IPS-15b (cell line): ENCODE measurements around the gene CHPF.

Experiments used
- H3K27me3 ChIP-seq: one replicate; pipeline ENCODE4 v1.6.1; 2013; ENCODE audit warnings: low read length; ENCODE audit not compliant: control insufficient read depth, insufficient read depth
- H3K36me3 ChIP-seq: one replicate; pipeline ENCODE4 v1.6.1; 2013; ENCODE audit warnings: low read length; ENCODE audit not compliant: control insufficient read depth, insufficient read depth
- H3K4me1 ChIP-seq: one replicate; pipeline ENCODE4 v1.6.1; 2013; ENCODE audit warnings: mild to moderate bottlenecking, low read length; ENCODE audit not compliant: control insufficient read depth, insufficient read depth
- H3K4me3 ChIP-seq: one replicate; pipeline ENCODE4 v1.5.1; 2013; ENCODE audit warnings: low read depth, low read length
- H3K9ac ChIP-seq: one replicate; pipeline ENCODE4 v1.6.1; 2013; ENCODE audit warnings: low read depth, mild to moderate bottlenecking, low read length
- H3K9me3 ChIP-seq: one replicate; pipeline ENCODE4 v1.6.1; 2013; ENCODE audit warnings: mild to moderate bottlenecking, low read length; ENCODE audit not compliant: control insufficient read depth, insufficient read depth

CHPF gene

GRCh38 chr2:219572237-219573001, 28.8 kb upstream of the CHPF start, which contains the start of gene INHA:
INHA (plus strand) TSS chr2:219572310; CDS start chr2:219572375, 65 bp downstream.
- Histone ChIP-seq H3K9ac (no peak within 1 kb of the TSS), H3K4me3 (peak within 1 kb of the TSS; percentile 35)

GRCh38 chr2:219571311-219572236, 28.0 kb upstream of the CHPF start, which contains the start of gene OBSL1:
OBSL1 (minus strand) TSS chr2:219571539; CDS start chr2:219571232, 307 bp downstream.
- Histone ChIP-seq H3K4me1 (peaks cover 16% of the 10 kb centered on the region), H3K36me3 (peaks cover 8% of the 10 kb centered on the region), H3K9me3 (no peaks in the 10 kb centered on the region), H3K9ac (peak within 1 kb of the TSS; percentile 60), H3K4me3 (peak within 1 kb of the TSS; percentile 49), H3K27me3 (peaks cover 27% of the 10 kb centered on the region)

More at GRCh38 chr2:219572237-219573001, 28.8 kb upstream of the CHPF start, which contains the start of gene INHA:
- peaks cover 23% of the 10 kb centered on the region for H3K4me1 ChIP-seq
- H3K27me3 ChIP-seq: peaks cover 30% of the 10 kb centered on the region
- no peaks in the 10 kb centered on the region for H3K9me3 ChIP-seq
- peaks cover 2% of the 10 kb centered on the region for H3K36me3 ChIP-seq

GRCh38 chr2:219570924-219571310, 27.3 kb upstream of the CHPF start:
- H3K4me1 ChIP-seq: peaks cover 15% of the 10 kb centered on the region
- H3K36me3 ChIP-seq: peaks cover 11% of the 10 kb centered on the region
- H3K9me3 ChIP-seq: no peaks in the 10 kb centered on the region
- peak overlapping the region; percentile 60 for H3K9ac ChIP-seq
- peak overlapping the region; percentile 49 for H3K4me3 ChIP-seq
- H3K27me3 ChIP-seq: peaks cover 23% of the 10 kb centered on the region

DNA sequence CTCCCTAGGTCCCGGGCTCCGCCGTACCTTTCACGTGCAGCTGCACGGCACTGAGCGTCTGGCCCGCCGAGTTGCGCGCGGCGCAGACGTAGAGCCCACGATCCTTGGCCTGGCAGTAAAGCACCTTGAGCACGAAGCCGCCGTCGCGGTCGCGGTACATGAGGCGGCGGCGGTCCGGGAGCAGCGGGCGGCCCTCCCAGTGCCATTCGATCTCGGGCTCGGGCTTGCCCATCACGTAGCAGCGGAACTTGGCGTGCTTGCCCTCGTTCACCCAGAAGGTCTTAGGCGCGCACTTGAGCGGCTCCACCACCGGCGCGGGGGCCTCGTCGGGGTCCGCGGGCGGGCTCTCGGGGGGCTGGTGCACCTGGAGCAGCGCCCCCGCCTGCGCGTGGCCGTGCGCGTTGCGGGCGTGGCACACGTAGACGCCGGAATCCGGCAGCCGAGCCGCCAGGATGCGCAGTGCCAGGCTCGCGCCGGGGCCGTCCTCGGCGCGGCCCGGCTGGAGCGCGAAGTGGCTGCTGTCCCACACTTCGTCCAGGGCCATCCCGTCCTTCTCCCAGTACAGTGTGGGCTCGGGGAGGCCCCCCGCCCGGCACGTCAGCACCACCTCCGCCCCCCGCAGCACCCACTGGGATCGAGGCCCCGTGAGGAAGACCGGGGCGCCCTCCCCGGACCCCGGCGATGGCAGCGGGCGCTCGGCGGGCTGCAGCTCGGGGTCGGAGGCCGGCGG, 26.8 kb upstream of the CHPF start:
- Histone ChIP-seq H3K27me3 (peaks cover 18% of the 10 kb centered on the region), H3K9ac (peak overlapping the region; percentile 60), H3K9me3 (no peaks in the 10 kb centered on the region), H3K36me3 (peaks cover 11% of the 10 kb centered on the region), H3K4me1 (peaks cover 18% of the 10 kb centered on the region), H3K4me3 (peak overlapping the region; percentile 49)

- Histone ChIP-seq H3K9ac (no peak overlapping the region), H3K36me3 (peaks cover 11% of the 10 kb centered on the region), H3K4me1 (peaks cover 22% of the 10 kb centered on the region), H3K27me3 (peaks cover 16% of the 10 kb centered on the region), H3K9me3 (no peaks in the 10 kb centered on the region), H3K4me3 (peak overlapping the region; percentile 49)
These were observed 26.0 kb upstream of the CHPF start for GRCh38 chr2:219569635-219570034.

- Histone ChIP-seq H3K9ac (no peak overlapping the region), H3K4me3 (no peak overlapping the region), H3K36me3 (peaks cover 11% of the 10 kb centered on the region), H3K27me3 (peaks cover 16% of the 10 kb centered on the region), H3K4me1 (peaks cover 22% of the 10 kb centered on the region), H3K9me3 (no peaks in the 10 kb centered on the region)
These were observed 25.4 kb upstream of the CHPF start for GRCh38 chr2:219569041-219569440.

- no peak overlapping the region for H3K9ac ChIP-seq
- peaks cover 14% of the 10 kb centered on the region for H3K27me3 ChIP-seq
- H3K4me3 ChIP-seq: no peak overlapping the region
- H3K9me3 ChIP-seq: no peaks in the 10 kb centered on the region
- peaks cover 11% of the 10 kb centered on the region for H3K36me3 ChIP-seq
- peaks cover 22% of the 10 kb centered on the region for H3K4me1 ChIP-seq
These were observed 24.3 kb upstream of the CHPF start for GRCh38 chr2:219567791-219568361.

DNA sequence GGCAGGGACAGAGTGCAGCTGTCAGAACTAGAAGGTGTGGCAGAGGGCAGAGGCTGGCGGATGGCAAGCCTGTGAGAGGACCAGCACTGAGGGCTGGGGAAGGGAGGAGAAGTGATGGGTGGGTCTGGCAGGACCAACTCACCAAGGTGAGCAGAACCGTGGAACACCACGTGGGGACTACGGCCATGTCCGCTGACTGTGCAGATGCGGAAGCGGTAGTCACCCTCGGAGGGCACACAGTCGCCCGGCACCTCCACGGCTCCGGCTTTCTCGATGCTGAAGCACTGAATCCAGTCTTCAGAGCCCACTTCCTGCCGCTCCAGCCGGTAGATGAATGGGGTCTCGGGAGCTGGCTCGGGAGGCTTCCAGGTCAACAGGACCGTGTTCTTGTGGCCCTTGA, 23.5 kb upstream of the CHPF start:
- H3K9ac ChIP-seq: no peak overlapping the region
- H3K4me1 ChIP-seq: peaks cover 22% of the 10 kb centered on the region
- H3K4me3 ChIP-seq: no peak overlapping the region
- peaks cover 13% of the 10 kb centered on the region for H3K27me3 ChIP-seq
- H3K36me3 ChIP-seq: peaks cover 11% of the 10 kb centered on the region
- no peaks in the 10 kb centered on the region for H3K9me3 ChIP-seq

- H3K4me1 ChIP-seq: peaks cover 17% of the 10 kb centered on the region
- no peaks in the 10 kb centered on the region for H3K9me3 ChIP-seq
- no peak overlapping the region for H3K9ac ChIP-seq
- H3K36me3 ChIP-seq: peaks cover 11% of the 10 kb centered on the region
- peaks cover 13% of the 10 kb centered on the region for H3K27me3 ChIP-seq
- H3K4me3 ChIP-seq: no peak overlapping the region
These were observed 23.0 kb upstream of the CHPF start for GRCh38 chr2:219566640-219567039.

GRCh38 chr2:219565130-219566080, 21.8 kb upstream of the CHPF start:
- Histone ChIP-seq H3K9ac (peak overlapping the region; percentile 4), H3K9me3 (no peaks in the 10 kb centered on the region), H3K36me3 (peaks cover 11% of the 10 kb centered on the region), H3K27me3 (peaks cover 13% of the 10 kb centered on the region), H3K4me1 (peaks cover 20% of the 10 kb centered on the region), H3K4me3 (peak overlapping the region; percentile 14)
